Stimulated activated CD4-positive, alpha-beta T cell treated with anti-CD3 and anti-CD28 coated beads, Interleukin-1b, Interleukin-23, amount 100 ng/mL, for 1 hour (primary cell): ENCODE measurements around the gene IFI35.
"Not testable (repeated sequence)": the region's sequence is repeated elsewhere in the genome, so short reads cannot be mapped to it uniquely, and the experiment has no call there.

ENCODE experiments used
- DNase-seq, 2 donors: peaks; one replicate each; pipeline ENCODE4 v3.0.0-alpha.2; 2020; ENCODE audit warnings: low read depth in 2 of 2

Gene IFI35

GRCh38 chr17:43024407-43025289 is 18.1 kb downstream of the IFI35 start, which contains the start of gene RND2:
Gene RND2 (plus strand): TSS chr17:43025231. CDS start chr17:43025348, 117 bp downstream.
- peak; percentile 46 to 60 for DNase-seq

DNA sequence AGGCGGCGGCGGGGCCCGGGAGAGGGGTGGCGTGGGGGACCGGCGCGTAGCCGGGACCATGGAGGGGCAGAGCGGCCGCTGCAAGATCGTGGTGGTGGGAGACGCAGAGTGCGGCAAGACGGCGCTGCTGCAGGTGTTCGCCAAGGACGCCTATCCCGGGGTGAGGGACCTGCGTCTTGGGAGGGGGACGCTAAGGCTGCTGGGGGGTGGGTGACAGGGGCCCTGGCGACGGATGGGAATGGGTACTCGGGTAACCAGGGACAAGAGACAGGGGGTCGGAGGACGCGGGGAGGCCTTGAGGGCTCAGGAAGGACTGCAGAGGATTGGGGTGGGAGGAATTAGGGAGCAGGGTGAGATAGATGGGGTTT is 18.7 kb downstream of the IFI35 start:
- no peak for DNase-seq

- no peak for DNase-seq
These were observed 19.4 kb downstream of the IFI35 start for GRCh38 chr17:43025766-43026537.

DNA sequence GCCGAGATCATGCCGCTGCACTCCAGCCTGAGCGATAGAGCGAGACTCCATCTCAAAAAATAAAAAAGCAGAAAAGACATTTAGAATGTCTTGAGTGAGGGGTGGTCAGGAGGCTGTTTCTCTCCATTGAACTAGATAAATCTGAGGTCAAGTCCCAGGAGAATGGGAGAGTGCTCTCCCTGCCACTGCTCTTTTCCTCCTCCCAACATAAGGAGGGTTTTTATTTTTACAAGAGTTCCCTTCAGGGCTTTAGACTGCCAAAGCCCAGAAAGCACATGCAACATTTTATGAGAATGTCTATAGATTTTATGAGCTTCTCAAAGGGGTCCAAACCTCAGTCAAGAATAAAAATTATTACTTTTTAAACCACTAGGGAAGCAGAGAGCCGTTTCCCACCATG is 20.0 kb downstream of the IFI35 start:
- no peak for DNase-seq

DNA sequence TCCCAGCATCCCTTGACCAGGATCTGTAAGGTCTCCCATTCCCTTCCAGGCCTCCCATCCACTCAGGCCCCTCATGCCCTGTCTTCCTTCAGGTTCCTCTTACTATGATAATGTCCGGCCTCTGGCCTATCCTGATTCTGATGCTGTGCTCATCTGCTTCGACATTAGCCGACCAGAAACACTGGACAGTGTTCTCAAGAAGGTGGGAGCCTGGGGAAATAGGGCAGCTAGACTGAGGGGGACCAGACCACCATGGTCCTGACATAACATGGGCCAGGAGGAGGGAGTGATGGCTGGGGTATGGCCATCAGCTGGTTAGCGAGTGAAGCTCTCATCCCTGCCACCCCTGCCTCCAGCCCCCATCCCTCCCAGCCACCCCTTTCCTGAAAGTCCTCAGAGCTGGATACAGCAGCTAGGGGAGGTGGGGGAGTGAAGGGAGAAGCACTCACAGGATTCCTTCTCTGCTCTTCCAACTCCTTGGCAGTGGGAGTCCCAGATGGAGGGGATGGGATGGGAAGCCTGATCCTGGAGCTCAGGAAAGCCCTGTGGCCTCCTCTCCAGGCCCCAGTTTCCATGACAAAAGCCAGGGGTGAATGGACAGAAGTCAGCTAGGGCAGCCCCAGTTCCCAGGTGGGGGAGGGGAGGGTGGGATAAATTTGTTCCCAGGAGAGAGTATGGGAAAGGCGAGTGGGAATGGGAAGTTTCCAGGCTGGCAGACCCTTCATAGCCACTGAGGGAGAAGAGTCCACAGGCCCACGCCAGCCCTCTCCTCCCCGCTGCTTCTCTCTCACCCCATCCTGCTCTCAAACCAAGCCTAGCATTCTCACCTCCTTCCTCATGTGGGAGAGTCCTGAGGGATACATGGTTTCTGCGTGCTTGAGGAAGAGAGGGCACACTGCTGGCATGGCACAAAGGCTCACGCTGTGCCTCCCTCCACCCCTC is 20.8 kb downstream of the IFI35 start:
- no peak for DNase-seq

DNA sequence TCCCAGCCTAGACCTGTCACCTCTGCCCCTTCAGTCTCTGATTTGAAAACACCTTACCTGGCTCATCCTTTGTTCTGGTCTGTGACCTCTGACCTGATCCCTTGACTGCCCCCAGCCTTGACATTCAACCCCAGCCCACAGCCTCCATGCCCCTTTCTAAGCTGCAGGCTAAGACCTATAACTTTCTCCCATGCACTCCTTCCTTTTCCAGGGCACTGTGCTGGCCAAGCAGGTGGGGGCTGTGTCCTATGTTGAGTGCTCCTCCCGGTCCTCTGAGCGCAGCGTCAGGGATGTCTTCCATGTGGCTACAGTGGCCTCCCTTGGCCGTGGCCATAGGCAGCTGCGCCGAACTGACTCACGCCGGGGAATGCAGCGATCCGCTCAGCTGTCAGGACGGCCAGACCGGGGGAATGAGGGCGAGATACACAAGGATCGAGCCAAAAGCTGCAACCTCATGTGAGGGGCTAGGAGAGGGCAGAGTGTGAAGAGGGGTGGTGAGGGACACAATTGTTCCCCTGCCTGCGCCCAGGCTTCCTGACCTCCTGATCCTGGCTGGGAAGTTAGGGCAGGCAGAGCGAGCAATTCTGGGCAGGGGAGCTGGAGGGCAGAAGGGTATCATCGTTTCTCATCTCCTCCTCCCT is 21.8 kb downstream of the IFI35 start:
- DNase-seq, result no peak

GRCh38 chr17:43030137-43030767 is 23.7 kb downstream of the IFI35 start:
- no peak for DNase-seq

GRCh38 chr17:43031666-43032065 is 25.1 kb downstream of the IFI35 start:
- DNase-seq, result no peak

GRCh38 chr17:43033948-43034881 is 27.6 kb downstream of the IFI35 start:
- no peak for DNase-seq

GRCh38 chr17:43034894-43035293 is 28.3 kb downstream of the IFI35 start:
- no peak for DNase-seq

DNA sequence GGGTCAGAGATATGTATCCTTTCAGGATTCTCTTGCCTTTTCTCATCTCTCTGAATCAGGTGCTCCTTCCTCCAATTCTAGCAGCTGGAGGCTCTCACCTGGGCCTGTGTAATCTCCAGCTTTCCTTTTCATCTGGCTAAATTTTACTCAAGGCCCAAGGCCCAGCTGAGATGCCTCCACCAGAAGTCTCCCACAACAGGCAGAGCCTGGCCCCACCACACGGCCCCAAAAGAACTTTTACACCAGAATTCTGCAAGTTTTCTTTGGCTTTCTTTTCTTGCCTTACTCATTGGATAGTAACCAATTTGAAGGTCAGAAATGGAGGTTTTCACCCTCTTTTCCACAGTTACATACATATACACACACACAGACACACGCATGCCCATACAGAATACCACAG is 33.1 kb downstream of the IFI35 start:
- DNase-seq, result no peak

- DNase-seq, result no peak
These were observed 34.1 kb downstream of the IFI35 start for GRCh38 chr17:43040655-43041054.

GRCh38 chr17:43042025-43042628 is 35.5 kb downstream of the IFI35 start:
- no peak for DNase-seq

GRCh38 chr17:43043307-43043706 is 36.7 kb downstream of the IFI35 start:
- DNase-seq, result no peak

DNA sequence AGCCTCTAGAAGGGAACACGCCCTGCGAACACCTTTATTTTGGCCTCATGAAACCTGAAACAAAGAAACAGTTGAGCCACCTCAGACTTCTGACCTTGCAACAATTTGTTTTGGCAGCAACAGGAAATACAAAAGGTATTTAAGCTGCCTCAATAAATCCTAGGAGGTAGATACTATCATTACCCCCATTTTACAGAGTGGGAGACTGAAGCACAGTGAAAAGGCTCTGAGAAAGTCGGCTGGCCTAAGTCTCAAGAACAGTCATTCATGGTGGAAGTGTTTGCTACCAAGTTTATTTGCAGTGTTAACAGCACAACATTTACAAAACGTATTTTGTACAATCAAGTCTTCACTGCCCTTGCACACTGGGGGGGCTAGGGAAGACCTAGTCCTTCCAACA is 37.4 kb downstream of the IFI35 start:
- DNase-seq, result no peak

DNA sequence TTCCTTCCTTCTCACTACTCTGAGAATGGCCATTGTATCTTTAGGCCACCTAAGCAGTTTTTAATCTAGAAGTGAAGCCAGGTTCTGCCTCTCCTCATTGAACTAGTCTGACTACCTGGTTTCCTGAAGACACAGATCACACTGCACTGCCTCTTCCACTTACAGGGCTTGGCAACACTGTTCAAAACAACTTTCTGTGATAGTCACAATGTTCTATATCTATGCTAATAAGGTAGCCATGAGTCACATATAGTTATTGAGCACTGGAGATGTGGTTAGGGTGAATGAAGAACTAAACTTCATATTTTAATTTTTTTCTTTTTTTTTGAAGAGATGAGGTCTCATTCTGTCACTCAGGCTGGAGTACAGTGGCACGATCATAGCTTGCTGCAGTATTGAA is 45.4 kb downstream of the IFI35 start:
- no peak for DNase-seq

DNA sequence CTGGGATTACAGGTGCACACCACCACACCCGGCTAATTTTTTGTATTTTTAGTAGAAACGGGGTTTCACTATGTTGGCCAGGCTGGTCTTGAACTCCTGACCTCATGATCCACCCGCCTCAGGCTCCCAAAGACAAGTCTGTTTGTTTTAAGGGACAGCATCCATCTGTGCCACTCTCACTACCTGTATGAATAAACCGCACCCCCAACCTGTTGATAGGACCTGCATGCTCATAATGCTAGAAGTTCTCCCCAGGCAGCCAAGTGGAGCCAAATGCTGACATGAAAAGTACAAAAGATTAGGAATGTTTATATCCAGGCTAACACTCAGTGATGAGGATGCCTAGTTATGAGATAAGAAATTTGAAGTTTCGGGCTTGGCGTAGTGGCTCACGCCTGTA is 46.4 kb downstream of the IFI35 start:
- DNase-seq, result not testable (repeated sequence)

DNA sequence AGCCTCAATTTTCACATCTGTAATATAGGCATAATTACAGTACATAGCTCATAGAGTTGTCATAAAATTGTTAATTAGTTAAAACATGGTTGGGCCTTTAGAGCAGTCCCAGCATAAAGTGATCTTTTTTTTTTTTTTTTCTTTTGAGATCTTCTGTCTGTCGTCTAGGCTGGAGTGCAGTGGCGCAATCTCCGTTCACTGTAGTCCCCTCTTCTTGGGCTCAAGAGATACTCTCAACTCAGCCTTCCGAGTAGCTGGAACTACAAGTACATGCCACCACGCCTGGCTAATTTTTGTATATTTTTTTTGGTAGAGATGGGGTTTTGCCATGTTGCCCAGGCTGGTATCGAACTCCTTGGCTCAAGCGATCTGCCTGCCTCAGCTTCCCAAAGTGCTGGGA is 49.5 kb downstream of the IFI35 start:
- DNase-seq, result no peak

- no peak for DNase-seq
These were observed 56.5 kb downstream of the IFI35 start for GRCh38 chr17:43062984-43063638.
